ENCODE data around the gene ZNF691.
"Not testable (repeated sequence)": the region's sequence is repeated elsewhere in the genome, so short reads cannot be mapped to it uniquely, and the experiment has no call there.

Gene ZNF691, protein sequence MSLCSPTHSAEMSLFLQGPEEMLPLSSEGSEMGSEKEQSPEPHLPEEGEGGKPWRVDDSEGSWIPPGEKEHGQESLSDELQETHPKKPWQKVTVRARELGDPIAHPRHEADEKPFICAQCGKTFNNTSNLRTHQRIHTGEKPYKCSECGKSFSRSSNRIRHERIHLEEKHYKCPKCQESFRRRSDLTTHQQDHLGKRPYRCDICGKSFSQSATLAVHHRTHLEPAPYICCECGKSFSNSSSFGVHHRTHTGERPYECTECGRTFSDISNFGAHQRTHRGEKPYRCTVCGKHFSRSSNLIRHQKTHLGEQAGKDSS

GRCh38 chr1:42846257-42847110 lies at the start of gene ZNF691:
Gene ZNF691 (plus strand): TSS chr1:42846613. CDS start chr1:42849659, 3,046 bp downstream.
- Mint-ChIP-seq H3K4me1 (ENCODE audit: low read depth) (peaks cover 29% of the 10 kb centered on the region), H3K27ac (peak within 1 kb of the TSS; percentile 80), H3K9me3 (no peaks in the 10 kb centered on the region), H3K27me3 (ENCODE audit: low read depth) (no peaks in the 10 kb centered on the region), H3K4me3 (peak within 1 kb of the TSS; percentile 99), H3K36me3 (ENCODE audit: low read depth) (peaks cover 23% of the 10 kb centered on the region)
- DNase-seq (ENCODE audit: low spot score) = peak; percentile 90

GRCh38 chr1:42797414-42797813 lies 49.0 kb upstream of the ZNF691 start:
- no peak overlapping the region for H3K4me3 Mint-ChIP-seq
- H3K4me1 Mint-ChIP-seq (ENCODE audit: low read depth) = no peaks in the 10 kb centered on the region
- no peaks in the 10 kb centered on the region for H3K9me3 Mint-ChIP-seq
- H3K27ac Mint-ChIP-seq = no peak overlapping the region
- no peak for DNase-seq (ENCODE audit: low spot score)
- peaks cover 11% of the 10 kb centered on the region for H3K27me3 Mint-ChIP-seq (ENCODE audit: low read depth)
- H3K36me3 Mint-ChIP-seq (ENCODE audit: low read depth) = no peaks in the 10 kb centered on the region

DNA sequence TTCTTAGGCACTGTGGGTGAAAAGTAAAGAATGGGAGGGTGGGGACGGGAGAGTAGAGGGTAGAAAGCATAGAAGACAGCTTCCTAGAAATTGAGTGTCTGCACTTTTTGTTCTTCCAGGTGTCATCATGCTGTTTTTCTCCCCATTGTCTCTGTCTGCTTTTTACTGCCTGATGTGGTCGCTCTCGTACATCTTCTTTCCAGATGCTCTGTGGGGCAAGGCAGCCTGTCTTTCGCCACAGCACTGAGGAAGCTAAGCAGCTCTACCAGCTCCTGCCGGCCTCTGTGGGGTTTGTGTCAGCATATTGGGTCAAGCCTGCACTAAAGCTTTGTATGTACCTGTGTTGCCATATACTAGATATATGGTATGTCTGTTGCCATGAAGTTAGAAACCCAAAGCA lies 48.4 kb upstream of the ZNF691 start:
- no peaks in the 10 kb centered on the region for H3K36me3 Mint-ChIP-seq (ENCODE audit: low read depth)
- H3K4me3 Mint-ChIP-seq = no peak overlapping the region
- H3K27ac Mint-ChIP-seq = no peak overlapping the region
- H3K27me3 Mint-ChIP-seq (ENCODE audit: low read depth) = peaks cover 11% of the 10 kb centered on the region
- no peak for DNase-seq (ENCODE audit: low spot score)
- no peaks in the 10 kb centered on the region for H3K4me1 Mint-ChIP-seq (ENCODE audit: low read depth)
- no peaks in the 10 kb centered on the region for H3K9me3 Mint-ChIP-seq

- Mint-ChIP-seq H3K36me3 (ENCODE audit: low read depth) (peaks cover 6% of the 10 kb centered on the region), H3K27me3 (ENCODE audit: low read depth) (peaks cover 6% of the 10 kb centered on the region), H3K4me1 (ENCODE audit: low read depth) (no peaks in the 10 kb centered on the region), H3K27ac (no peak overlapping the region), H3K9me3 (no peaks in the 10 kb centered on the region), H3K4me3 (no peak overlapping the region)
- no peak for DNase-seq (ENCODE audit: low spot score)
These were observed 44.5 kb upstream of the ZNF691 start for GRCh38 chr1:42801832-42802473.

DNA sequence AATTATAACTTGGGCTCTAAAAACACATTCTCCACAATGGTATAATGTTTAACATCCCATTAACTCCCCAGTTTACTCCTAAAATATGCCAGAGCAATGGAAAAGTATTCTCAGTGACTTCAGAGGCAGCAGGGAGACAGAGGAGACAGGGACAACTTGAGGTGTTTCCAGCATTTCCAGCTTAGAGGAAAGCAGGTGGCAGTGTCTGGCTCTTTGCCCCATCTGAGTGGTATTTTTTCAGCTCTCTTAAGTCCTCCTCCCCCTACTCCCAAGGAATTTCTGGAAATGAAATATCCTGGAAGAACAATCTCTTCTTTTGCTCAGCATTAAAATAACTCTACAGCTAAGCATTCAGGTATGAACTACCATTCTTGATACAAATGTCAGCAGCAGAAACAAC lies 40.2 kb upstream of the ZNF691 start:
- Mint-ChIP-seq H3K9me3 (no peaks in the 10 kb centered on the region), H3K4me1 (ENCODE audit: low read depth) (no peaks in the 10 kb centered on the region), H3K36me3 (ENCODE audit: low read depth) (peaks cover 6% of the 10 kb centered on the region), H3K27me3 (ENCODE audit: low read depth) (peaks cover 5% of the 10 kb centered on the region), H3K27ac (no peak overlapping the region), H3K4me3 (no peak overlapping the region)
- DNase-seq (ENCODE audit: low spot score) = no peak

- Mint-ChIP-seq H3K9me3 (no peaks in the 10 kb centered on the region), H3K36me3 (ENCODE audit: low read depth) (peaks cover 6% of the 10 kb centered on the region), H3K4me1 (ENCODE audit: low read depth) (no peaks in the 10 kb centered on the region), H3K27ac (no peak overlapping the region), H3K4me3 (no peak overlapping the region), H3K27me3 (ENCODE audit: low read depth) (peaks cover 5% of the 10 kb centered on the region)
- no peak for DNase-seq (ENCODE audit: low spot score)
These were observed 39.8 kb upstream of the ZNF691 start for GRCh38 chr1:42806593-42806992.

DNA sequence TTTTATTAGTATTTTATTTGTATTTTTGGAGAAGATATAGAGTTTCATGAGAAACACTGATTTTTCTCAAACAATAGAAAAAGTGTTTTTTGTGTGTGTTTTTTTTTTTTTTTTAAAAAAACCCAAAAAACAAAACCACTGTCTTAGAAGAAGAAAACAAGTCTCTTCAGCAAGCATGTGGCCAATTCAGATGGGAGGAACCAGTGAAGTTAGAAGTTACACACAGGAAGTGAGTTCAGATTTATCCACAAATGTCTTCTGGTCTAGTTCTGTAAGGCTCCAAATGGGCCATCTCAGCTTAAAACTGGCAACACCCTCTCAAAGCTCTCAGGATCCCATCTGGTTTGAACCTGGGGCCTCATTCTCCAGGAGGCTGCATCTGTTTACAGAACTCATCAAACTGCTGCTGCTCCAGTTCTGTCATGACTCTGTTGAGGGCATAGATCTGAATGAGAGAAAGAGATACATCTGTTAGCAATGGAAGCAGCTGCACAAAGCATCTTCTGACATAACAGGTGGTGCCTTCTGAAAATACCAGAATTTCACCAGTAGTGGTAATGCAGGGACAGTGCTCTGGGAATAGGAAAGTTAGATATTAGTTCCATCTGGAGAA lies 39.3 kb upstream of the ZNF691 start:
- Mint-ChIP-seq H3K4me3 (no peak overlapping the region), H3K27me3 (ENCODE audit: low read depth) (peaks cover under 1% of the 10 kb centered on the region), H3K36me3 (ENCODE audit: low read depth) (peaks cover 6% of the 10 kb centered on the region), H3K4me1 (ENCODE audit: low read depth) (no peaks in the 10 kb centered on the region), H3K27ac (no peak overlapping the region), H3K9me3 (no peaks in the 10 kb centered on the region)
- DNase-seq (ENCODE audit: low spot score) = no peak

GRCh38 chr1:42814815-42815214 lies 31.6 kb upstream of the ZNF691 start:
- H3K36me3 Mint-ChIP-seq (ENCODE audit: low read depth) = not testable (repeated sequence)

DNA sequence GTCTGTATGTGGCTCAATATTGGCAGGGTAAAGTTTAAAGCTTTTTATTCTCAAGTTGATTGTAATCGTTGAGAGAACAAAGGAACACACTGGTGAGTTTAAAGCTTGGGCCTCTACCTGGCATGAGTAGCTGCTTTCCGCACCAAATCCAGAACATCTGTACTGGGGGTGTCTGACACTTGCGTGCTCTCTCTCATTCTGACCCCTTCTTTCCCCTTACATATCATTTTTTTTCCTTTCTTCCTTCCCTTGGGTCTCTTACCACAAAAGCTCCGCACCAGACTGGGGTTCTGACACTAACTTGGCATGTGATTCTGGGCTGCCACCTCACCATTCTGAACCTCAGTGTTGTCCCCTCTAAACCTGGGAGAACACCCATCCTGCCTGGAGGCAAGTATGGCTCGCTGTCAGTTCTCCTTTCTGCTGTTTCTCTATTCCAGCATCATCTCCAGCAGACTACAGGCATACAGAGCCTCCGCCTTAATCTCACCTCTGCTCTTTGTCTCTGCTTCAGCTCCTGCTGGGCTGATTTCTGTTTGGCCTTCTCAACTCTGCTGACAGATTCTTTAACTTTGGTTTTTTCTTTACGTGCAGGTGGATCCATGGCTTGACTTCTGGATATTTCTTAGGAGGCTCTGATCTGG lies 30.4 kb upstream of the ZNF691 start:
- Mint-ChIP-seq H3K9me3 (no peaks in the 10 kb centered on the region), H3K27me3 (ENCODE audit: low read depth) (peaks cover 2% of the 10 kb centered on the region), H3K4me1 (ENCODE audit: low read depth) (peaks cover 20% of the 10 kb centered on the region), H3K27ac (peak overlapping the region; percentile 87), H3K36me3 (ENCODE audit: low read depth) (peaks cover 7% of the 10 kb centered on the region), H3K4me3 (peak overlapping the region; percentile 87)
- DNase-seq (ENCODE audit: low spot score) = no peak

More at GRCh38 chr1:42814815-42815214, 31.6 kb upstream of the ZNF691 start:
- H3K27me3 Mint-ChIP-seq (ENCODE audit: low read depth); H3K27ac Mint-ChIP-seq; DNase-seq (ENCODE audit: low spot score); H3K4me3 Mint-ChIP-seq; H3K9me3 Mint-ChIP-seq: not testable (repeated sequence)
- peaks cover 16% of the 10 kb centered on the region for H3K4me1 Mint-ChIP-seq (ENCODE audit: low read depth)

DNA sequence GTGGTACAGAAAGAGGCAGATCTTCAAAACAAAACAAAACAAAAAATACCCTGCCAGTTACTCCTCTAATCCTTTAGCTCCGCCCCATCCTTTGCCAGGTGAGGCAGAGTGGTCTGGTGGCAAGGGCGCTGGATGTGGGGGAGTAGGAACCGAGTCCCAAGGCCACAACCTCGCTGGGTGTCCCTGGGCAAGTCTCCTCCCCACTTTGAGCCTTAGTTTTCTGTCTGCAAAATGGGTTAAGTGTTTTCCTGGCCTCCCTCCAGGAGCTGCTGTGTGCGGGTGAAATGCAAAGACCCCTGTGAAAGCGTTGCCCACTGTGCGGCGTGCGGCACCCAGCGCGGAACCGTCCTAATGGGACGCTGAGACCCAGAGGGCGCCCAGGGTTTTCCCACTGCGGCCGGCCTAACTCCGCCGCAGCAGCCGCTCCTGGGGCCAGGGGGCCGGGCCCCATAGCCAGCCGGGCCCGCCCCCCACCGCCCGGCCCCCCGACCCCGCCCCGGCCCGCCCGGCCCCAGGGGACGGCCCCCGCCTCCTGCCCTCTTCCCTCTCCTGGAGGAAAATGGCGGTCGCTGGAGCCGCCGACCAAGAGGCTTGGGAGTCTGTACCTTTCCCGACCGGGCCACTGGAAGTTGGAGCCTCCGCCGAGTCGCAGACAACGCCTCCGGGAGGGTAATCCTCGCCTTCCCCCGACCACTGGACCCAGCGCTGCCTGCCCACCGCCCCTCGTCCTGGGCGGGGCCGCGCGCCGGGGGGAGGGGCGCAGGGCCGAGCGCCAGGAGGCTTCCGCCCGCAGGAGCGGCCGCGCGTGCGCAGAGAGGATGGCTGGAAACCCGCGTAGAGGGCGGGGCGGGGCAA lies 29.6 kb upstream of the ZNF691 start, which contains the start of the genes ERMAP and SVBP:
Gene ERMAP, plus strand, starts transcription at position 538 of the 855 bp plus-strand sequence. CDS start 13,327 bp downstream, outside the sequence.
Gene SVBP, minus strand, starts transcription at position 813 of the 855 bp plus-strand sequence. CDS start 853 bp downstream, outside the sequence.
- DNase-seq (ENCODE audit: low spot score) = peak; percentile 92
- Mint-ChIP-seq H3K4me1 (ENCODE audit: low read depth) (peaks cover 20% of the 10 kb centered on the region), H3K27ac (peak within 1 kb of the TSS; percentile 87), H3K4me3 (peak within 1 kb of the TSS; percentile 87), H3K27me3 (ENCODE audit: low read depth) (peaks cover 2% of the 10 kb centered on the region), H3K9me3 (no peaks in the 10 kb centered on the region), H3K36me3 (ENCODE audit: low read depth) (peaks cover 7% of the 10 kb centered on the region)

DNA sequence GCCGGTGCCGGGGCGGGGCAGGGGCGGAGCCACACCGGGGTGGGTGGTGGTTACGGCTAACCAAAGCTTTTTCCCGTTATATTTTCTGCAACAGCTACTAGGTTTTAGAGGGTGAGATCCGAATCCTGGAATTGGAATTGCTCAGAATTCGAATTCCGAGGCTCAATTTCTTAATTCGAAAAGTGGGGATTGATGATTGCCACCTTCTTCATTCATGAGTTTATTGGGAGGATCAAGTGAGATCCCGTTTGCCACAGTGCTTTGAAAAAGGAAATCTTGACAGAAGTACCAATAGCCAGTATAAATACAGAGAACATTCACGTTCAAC lies 29.0 kb upstream of the ZNF691 start:
- peaks cover 7% of the 10 kb centered on the region for H3K36me3 Mint-ChIP-seq (ENCODE audit: low read depth)
- no peak overlapping the region for H3K27ac Mint-ChIP-seq
- H3K4me3 Mint-ChIP-seq = peak overlapping the region; percentile 87
- H3K9me3 Mint-ChIP-seq = no peaks in the 10 kb centered on the region
- H3K4me1 Mint-ChIP-seq (ENCODE audit: low read depth) = peaks cover 20% of the 10 kb centered on the region
- DNase-seq (ENCODE audit: low spot score) = no peak
- H3K27me3 Mint-ChIP-seq (ENCODE audit: low read depth) = peaks cover 2% of the 10 kb centered on the region

GRCh38 chr1:42817976-42818375 lies 28.4 kb upstream of the ZNF691 start:
- Mint-ChIP-seq H3K27me3 (ENCODE audit: low read depth) (peaks cover 2% of the 10 kb centered on the region), H3K4me3 (peak overlapping the region; percentile 87), H3K27ac (no peak overlapping the region), H3K36me3 (ENCODE audit: low read depth) (peaks cover 7% of the 10 kb centered on the region), H3K9me3 (no peaks in the 10 kb centered on the region), H3K4me1 (ENCODE audit: low read depth) (peaks cover 25% of the 10 kb centered on the region)
- DNase-seq (ENCODE audit: low spot score) = no peak

All from T-helper 2 cell treated with Interferon-gamma antibody and Interleukin-4, amounts not matched to agents 5 μg/mL and 100 μg/mL, for 36 hours (primary cell).